NCI-H128 (cell line): Measurements from ENCODE around the gene TEX29.

Experiments
- DNase-seq: peaks from one replicate; lab custom pipeline; 2025; ENCODE audit not compliant: unreplicated experiment; lab: John Stamatoyannopoulos, UW

The TEX29 gene

DNA sequence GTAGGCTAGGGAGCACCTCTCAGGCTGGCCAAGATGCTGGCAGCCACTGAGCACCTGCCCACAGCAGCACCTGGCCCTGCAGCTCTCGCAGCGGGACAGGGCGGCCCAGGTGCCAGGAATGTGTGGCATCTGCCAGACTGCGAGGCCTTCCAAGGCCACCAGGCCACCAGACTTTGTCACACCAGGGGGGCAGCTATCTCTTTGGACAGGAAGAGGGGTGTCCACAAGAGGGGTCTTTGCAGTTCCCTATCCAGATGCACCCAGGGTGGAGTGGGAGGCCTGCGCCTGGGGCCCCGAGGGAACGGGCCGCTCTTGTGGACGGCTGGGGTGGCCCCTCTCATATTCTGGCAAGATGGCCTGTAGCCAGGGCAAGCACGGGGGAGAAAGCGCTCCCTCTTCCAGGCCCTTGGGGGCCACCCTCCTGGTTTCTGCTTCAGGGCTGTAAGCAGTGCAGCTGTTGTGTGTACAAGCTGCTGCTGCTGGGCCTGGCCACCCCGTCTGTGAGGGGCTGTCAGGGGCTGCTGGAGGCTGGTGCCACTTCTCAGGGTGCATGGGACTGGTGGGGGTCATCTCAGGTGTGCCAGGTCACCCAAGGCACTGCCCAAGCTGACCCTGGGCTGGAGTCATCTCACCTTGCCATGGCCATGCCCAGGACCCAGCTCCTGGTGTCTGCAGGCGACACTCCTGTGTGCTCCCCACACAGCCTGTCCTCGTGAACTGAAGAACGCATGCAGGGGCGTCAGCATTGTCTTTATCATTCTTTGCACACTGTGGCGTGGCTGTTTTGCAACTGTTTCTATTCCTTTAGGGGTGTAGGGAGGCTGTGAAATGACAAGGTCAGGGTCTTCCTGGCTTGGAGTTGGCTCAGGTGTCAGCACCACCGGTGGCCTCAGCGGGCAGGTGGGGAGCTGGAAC is 1.8 kb downstream of the TEX29 start:
- no peak for DNase-seq

DNA sequence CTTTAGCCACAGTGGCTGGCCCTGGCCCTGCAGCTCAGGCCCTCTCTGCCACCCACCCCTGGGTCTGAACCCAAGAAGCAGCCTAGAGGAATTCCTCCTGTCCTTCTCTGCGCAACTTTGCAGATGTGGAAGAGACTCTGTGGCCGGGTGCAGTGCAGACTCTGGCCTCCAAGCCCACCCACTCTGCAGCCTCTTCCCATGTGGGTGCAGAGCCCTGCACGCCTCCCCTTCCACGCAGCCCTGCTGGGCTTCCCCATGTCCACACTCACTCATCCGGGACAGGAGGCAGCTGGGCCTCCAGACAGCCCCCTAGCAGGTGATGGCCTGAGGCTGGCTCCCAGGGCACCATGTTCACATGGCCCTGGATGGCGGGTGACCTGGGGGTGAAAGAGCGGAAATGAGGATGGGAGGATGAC is 2.5 kb downstream of the TEX29 start:
- DNase-seq: no peak

DNA sequence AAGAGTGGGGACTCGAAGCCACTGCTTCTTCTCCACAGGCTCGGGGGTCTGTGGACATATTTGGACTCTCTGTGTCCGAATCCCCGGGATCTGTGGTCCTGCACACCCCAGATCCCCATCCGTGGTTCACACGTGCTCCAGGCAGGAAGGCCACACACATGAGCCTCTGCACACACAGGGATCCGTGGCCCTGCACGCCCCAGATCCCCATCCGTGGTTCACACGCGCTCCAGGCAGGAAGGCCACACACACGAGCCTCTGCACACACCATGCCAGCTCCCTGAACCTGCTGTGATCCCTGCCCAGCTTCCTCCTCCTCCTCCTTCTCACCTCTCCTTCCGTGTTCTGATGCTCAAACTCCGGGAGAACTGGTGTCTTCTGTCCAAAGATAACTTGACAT is 3.1 kb downstream of the TEX29 start:
- no peak for DNase-seq

DNA sequence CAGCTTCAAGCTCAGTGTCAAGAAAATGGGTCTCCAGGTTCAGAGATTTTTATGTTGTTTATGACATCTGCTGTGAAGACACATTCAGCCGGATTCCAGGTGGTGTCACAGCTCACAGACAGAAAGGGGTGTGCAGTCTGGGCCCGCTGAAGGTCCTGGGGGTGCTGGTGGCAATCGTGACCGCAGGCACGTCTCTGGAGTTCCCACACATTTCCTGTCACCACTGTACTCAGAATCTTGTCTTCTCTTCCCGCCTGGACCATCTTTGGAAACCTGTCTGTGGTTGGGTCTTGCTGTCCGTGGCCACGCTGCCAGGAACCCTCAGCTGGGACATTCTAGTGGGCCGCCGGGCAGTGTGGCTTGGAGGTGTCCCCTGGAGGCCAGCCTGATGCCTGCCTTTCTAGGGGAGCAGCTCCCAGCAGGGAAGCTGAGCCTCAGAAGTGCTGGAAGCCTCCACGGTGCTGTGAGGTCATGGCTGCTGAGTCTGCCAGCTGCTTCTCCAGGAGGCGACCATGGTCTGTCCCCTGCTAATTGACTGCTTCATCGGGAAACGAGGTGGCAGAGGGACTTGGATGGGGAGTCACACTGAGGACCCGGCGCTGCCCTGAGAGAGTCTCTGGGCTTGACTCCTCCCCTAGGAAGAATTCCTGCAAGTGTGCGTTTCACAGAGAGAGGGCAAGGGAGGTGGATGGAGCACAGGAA is 3.7 kb downstream of the TEX29 start:
- DNase-seq: no peak

DNA sequence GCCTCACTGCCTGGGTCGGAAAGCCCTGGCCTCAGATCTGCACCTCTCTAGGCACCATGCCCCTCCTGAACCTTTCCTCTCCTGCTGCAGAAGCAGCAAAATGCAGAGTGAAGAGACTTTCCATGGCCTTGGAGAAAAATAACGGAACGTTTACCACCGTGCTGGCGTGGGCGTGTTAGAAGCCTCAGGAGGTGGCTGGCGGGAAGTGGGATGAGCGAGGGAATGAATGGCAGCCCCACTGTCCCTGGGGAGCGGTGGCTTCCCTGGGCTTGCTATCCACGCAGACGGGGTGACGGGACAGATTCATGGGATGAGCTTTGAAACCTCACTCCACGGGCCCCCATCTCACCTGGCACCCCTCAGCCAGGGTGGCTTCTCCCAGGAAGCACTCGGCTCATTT is 4.3 kb downstream of the TEX29 start:
- DNase-seq: no peak

DNA sequence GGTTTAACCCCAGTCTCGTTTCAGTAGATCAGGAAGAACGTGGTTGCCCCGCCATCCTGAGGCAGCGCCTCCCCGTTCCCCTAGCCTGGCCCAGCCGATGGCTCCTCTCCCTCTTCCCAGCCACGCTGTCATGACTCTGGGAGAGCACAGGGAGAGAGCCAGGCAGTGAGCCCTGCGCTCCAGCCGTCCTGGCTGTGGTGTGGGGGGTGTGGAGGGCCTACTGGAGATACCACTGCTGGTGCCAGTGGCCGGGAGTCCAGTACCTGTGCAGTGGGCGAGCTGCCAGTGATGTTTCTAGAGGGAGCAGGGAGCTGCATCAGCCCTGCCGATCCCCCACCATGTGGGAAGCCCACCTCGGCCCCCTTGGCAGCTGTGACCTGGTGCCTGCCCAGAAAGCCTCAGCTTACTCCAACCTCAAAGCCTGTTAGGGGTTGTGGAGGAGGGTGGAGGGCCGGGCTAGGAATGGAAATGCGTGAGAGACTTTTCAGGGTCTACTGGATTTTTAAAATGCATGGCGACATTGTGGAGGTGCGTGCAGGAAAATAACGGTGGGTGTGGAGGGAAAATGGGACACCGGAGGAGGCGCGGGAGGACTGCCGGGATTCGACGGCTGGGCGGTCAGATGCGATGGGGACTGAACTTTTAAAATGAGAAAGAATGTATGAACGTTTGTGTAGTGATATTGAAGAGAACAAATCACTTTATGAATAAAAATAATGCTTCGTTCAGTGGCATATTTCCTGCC is 4.9 kb downstream of the TEX29 start:
- no peak for DNase-seq

DNA sequence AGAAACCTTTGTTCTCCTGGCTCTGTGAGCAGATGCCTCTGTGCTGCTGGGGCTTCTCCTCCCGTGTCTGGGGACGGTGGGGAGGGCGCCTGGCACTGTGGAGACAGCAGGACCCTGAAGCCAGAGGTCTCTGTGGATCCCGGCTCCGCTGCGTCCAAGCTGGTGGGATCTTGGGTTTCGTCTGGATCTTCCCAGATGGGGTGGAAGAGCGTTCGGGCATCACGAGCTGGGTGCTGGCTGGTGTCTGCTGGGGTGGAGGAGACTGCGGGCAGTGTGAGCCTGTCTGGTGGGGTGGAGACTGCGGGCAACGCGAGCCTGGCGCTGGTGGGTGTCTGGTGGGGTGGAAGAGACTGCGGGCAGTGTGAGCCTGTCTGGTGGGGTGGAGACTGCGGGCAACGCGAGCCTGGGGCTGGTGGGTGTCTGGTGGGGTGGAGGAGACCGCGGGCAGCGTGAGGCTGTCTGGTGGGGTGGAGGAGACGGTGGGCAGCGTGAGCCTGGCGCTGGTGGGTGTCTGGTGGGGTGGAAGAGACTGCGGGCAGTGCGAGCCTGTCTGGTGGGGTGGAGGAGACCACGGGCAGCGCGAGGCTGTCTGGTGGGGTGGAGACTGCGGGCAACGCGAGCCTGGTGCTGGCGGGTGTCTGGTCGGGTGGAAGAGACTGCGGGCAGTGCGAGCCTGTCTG is 5.6 kb downstream of the TEX29 start:
- DNase-seq: no peak

DNA sequence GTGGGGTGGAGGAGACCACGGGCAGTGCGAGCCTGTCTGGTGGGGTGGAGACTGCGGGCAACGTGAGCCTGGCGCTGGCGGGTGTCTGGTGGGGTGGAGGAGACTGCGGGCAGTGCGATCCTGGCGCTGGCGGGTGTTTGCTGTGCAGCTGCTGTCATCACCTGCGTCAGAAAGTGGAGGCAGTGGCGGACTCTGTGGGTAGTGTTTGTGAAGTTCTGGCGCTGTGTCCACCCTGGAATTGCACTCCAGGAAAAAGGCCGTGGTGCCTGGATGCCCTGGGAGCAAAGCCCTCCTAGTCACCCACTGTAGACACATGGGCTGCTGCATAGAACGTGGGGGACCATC is 6.2 kb downstream of the TEX29 start:
- no peak for DNase-seq

DNA sequence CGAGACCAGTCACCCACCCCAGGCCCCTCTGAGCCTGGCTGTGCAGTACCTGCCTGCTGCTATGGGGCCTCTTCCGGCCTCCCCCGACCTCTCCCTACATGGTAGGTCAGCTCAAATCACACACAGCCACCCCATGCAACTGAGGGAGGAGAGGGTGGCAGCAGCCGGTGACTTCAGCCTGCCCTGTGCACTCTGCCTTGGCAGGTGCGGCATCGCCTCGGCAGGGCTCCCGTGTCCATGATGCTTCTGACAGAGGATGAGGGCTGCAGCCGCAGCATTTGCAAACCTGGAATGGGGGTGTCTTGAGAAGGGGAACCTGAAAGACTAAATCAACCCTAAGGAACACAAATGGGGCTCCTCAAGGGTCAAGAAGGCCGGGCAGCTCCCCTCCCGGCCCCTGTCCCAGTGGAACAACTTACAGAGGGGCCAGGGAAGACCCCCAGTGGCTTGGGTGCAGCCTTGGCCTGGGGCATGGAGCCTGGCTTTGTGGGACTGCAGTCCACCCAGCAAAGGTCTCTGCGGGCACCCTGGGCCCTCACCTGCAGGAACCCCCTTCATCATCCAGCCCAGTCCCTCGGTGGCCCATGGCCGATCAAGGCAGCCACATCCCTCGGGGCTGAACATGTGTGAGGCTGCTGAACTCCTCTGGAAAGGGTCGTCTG is 6.7 kb downstream of the TEX29 start:
- DNase-seq: no peak

DNA sequence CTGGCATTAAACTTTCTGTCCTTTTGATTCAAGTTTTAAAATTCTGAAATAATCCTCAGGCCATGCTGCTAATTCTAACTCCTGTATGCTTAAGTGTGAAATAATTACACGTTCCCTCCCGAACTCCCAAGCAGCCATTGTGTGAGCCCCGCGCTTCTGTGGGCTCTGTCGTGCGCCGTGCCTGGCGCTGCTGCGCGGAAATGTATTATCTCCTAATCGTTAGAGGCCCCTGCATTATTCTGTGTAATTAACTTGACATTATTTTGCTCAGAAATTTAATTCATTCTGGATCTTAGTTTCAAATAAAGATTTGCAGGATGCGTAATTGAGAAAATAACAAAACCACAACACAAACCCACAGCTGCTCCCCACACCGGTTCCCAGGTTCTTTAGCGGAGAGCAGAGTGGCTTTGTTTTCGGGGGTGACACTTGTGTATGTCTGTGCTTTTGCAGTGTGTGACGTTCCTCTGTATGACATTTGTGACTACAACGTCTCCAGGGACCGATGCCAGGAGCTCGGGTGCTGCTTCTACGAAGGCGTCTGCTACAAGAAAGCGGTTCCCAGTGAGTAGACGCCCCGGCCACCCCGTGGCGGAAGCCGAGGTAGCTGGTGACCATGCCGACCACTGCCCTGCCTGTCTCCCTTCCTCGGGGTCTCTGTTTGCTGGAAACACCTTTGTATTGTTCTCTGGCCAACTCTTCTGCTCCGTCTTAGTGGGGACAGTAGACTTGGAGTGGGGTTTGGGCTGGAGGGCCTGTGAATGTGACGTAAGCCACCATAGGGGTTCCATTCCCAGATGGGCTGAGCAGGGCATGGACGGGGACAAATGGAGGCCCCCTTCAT is 7.5 kb downstream of the TEX29 start:
- DNase-seq: no peak

DNA sequence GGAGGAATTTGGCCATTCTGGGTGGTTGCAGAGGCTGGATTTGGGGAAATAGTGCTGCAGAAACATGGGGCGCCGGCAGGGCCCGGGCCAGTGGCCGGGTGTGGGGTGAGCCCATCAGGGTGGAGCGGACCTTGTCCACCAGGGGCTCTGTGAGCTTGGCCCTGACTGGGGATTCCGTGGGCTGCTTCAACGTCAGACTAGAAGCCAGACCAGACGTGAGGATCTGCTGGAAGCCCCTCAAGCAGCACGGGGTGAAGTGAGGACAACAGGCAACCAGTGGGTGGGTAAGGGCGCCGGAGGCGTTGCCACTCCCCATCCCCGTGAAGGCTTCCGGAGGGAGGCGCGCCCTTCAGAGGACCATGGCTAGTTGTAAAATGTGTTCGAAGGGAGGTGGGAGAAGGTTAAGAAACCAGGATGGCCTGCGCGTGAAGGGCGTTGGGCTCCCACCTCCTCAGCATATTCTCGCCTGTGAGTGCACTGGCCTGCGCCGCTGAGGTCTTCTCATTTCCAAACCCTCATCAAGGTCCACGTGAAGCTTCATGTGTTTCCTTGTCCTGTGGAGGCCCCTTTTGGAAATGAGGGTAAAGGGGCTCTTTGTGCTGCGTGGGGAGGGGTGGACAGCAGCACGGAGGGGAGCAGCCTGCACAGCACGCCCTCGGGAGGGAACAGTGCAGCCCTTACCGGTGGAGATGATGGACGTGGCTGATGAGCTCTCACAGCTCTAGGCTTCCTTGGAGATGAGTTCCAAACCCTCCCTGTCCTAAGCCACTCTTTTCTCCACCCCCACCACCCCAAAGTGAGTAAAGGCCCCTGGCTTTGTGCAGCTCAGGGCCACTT is 8.3 kb downstream of the TEX29 start:
- DNase-seq: no peak

DNA sequence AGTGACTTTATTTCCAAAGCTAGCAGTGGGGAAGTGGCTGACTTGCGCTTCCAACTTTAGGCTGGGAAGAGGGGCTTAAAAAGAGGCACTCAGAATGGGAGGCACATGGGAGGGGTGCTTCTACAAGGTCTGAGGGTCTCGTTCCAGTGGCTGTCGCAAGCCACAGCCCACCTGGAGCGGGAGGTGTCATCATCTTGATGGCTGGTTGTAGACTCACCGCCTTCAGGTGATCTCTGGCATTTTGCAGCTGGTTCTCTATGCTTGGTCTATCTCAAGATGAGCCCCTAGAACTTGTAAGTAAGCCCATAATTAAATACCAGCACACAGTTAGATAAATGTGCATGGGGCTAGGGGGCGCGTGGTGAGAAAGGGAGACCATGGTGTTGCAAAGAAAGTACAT is 9.2 kb downstream of the TEX29 start:
- no peak for DNase-seq

DNA sequence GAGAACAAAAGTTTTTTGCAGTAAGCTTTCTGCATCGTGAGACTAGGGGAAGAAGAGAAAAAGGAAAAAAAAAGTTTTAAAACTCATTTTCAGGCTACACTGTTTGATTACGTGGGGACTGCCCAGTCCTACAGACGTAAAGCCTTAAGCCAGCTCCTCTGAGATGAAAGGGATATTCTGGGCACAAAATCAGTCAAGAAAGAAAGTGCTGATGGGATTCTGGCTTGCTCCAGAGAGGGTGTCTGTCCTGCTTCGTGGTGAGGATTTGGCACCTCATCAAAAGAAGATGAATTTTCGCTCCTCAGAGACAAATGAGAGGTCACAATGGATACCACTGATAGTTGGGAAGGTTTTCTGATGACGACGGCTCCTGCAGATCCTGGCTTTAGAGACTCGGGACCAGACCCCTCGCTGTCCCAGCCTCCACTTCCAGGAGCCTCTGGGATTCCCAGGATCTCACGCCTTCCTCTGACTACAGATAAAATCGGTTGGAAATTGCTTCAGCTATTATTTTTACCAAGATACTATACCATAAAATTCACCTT is 9.7 kb downstream of the TEX29 start:
- no peak for DNase-seq

DNA sequence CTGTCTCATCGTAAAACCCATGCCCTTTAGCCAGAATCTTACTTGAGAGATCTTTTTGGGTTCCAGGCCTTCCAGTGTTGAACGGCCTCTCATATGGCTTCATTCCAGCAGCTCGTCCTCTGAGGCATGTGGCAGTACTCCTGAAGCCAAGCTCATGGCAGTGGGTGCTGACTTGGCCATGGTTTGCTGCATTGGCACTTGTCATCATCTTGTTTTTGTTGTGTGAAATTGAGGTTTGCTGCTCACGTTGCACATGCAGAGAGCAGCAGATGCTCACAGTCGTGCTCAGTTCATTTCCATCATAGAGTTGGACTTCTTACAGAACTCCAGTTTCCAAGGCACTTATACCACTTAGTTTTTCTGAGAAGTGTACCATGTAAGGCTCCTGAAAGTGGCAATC is 14.9 kb downstream of the TEX29 start:
- DNase-seq: no peak

DNA sequence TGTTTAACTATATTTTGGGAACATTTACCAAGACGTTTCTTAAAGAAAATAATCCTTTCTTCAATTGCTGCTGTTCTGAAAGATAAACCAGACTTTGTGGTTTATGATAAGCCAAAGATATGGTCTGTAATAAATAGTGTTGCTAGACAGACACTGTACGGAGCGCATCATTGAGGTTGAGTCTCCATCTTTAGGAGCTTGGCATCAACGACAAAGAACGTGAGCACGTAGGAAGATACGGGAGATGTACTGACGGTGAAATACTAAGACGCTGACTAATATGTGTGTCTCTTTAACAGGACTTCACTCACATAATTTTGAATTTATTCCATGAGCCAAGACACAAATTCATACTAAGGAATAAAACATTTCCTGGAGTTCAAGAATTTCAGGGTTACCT is 16.2 kb downstream of the TEX29 start:
- DNase-seq: no peak

DNA sequence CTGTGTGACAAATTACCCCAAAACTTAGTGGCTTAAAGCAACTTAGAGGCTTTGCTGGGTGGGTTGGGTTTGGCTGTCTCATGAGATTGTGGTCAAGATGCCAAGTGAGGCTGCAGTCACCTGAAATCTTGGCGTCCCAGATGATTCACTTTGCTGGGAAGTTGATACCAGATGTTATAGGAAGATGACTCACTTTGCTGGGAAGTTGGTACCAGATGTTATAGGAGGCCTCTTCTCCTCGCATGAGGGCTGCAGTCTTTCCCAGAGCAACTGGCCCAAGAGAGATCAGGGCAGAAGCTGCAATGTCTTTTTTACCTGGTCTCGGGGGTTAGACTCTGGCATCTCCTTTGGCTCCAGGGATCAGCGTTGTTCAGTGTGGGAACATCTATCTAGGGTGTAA is 16.8 kb downstream of the TEX29 start:
- no peak for DNase-seq

DNA sequence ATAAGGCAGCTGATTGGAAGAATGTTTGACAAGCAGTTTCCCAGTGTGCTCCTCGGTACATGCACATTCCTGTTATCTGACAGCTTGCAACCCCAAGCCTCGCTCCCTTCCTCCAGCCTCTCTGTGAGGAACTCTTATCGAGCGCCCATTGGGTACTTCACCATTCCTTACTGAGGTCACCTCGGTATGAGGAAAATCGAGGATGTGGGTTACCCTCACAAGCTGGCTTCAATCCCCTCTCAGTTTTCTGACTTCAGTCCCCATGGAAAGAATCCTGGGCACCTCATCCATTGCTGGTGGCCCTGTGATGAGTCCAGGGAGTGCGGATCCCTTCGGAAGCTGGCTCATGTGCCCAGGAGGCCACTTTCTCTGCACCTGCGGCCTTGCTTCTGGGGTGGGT is 17.3 kb downstream of the TEX29 start:
- no peak for DNase-seq

DNA sequence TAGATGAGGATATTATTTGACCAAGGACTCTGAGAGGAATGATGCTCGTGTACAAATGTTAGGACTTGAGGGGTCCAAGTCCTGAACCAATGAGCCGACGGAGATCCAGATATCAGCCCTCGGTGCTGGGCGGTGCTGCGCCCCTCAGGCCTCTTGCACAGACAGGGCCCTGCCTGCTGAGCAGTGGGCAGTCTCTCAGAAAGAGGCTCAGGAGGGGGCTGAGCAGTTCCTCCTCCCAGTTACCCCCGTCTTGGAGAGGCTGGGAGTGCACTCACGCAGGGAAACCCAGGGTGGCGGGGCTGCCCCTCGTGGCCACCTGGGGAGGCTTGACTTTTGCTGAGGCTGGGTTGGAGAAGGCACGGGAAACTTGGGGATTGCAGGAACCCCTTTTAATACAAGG is 18.4 kb downstream of the TEX29 start:
- no peak for DNase-seq
